SK-N-SH (cell line): ENCODE measurements around the gene ZBTB7A. TPM values are rescaled to one million over a fixed set of nuclear protein-coding genes. Genes with fewer than 3 reads are reported as not detected.

ENCODE experiments used
- CTCF ChIA-PET: fragments of 300-600, 350-600 bp; formaldehyde crosslinking; extraction: SDS; loops from one replicate; lab custom pipeline; 2021; lab: Yijun Ruan, JAX
- POLR2A ChIA-PET: fragments of 350-600 bp; sonication (Branson Sonifier 250); formaldehyde crosslinking; extraction: SDS; loops from one replicate; lab custom pipeline; 2020; ENCODE audit warnings: antibody characterized with exemption, inconsistent platforms; lab: Yijun Ruan, JAX
- DNase-seq: peaks from one replicate; pipeline ENCODE4 v3.0.0; 2012
- H2AFZ ChIP-seq: fragments of 200-600 bp; sonication (generic); 2 replicates; pipeline ENCODE4 v1.8.1; 2016; ENCODE audit warnings: antibody characterized with exemption, mild to moderate bottlenecking, low read depth
- H3F3A ChIP-seq: fragments of 200-600 bp; sonication (generic); replicated peaks from 2 replicates; pipeline ENCODE3; 2016; ENCODE audit warnings: antibody characterized with exemption, mild to moderate bottlenecking; ENCODE audit not compliant: insufficient read depth
- H3K27ac ChIP-seq, 2 experiments: fragments of 200-500 bp in 1 of 2; fragments of 200-600 bp in 1 of 2; sonication (Bioruptor generic) in 1 of 2; sonication (generic), shearing (Covaris generic) in 1 of 2; 2 replicates each; pipeline versions ENCODE4 v1.5.1 to v1.6.1; 2014 to 2016; ENCODE audit warnings: low read depth in 2 of 2, inconsistent platforms in 1 of 2, low read length in 1 of 2, mild to moderate bottlenecking in 1 of 2, mixed read lengths in 1 of 2
- H3K27me3 ChIP-seq: fragments of 200-600 bp; sonication (generic), shearing (Covaris generic); 2 replicates; pipeline ENCODE4 v1.6.1; 2016; ENCODE audit warnings: mixed run types; ENCODE audit not compliant: insufficient read depth
- H3K36me3 ChIP-seq, 2 experiments: fragments of 200-500 bp in 1 of 2; fragments of 200-600 bp in 1 of 2; sonication (Bioruptor generic) in 1 of 2; sonication (generic) in 1 of 2; replicated peaks in 1 of 2; 2 replicates each; pipeline versions ENCODE3 to v1.5.1; 2014 to 2016; ENCODE audit warnings: low read length in 1 of 2, mild to moderate bottlenecking in 1 of 2; ENCODE audit not compliant: insufficient read depth in 2 of 2, control insufficient read depth in 1 of 2
- H3K4me1 ChIP-seq, 2 experiments: fragments of 200-500 bp in 1 of 2; fragments of 200-600 bp in 1 of 2; sonication (Bioruptor generic) in 1 of 2; sonication (generic), shearing (Covaris generic) in 1 of 2; 2 replicates each; pipeline versions ENCODE4 v1.5.1 to v1.6.1; 2014 to 2016; ENCODE audit warnings: low read depth in 1 of 2, low read length in 1 of 2, mixed run types in 1 of 2; ENCODE audit not compliant: insufficient read depth in 2 of 2, control insufficient read depth in 1 of 2
- H3K4me2 ChIP-seq: fragments of 200-600 bp; sonication (generic), shearing (Covaris generic); 2 replicates; pipeline ENCODE4 v1.6.1; 2017; ENCODE audit warnings: mixed run types
- H3K4me3 ChIP-seq, 2 experiments: fragments of 200-500 bp in 1 of 2; fragments of 200-600 bp in 1 of 2; sonication (Bioruptor generic) in 1 of 2; sonication (generic), shearing (Covaris generic) in 1 of 2; 2 replicates each; pipeline versions ENCODE4 v1.5.1 to v1.8.1; 2014 to 2016; ENCODE audit warnings: low read depth in 2 of 2, inconsistent platforms in 1 of 2, low read length in 1 of 2, mild to moderate bottlenecking in 1 of 2, mixed read lengths in 1 of 2, moderate library complexity in 1 of 2
- H3K79me2 ChIP-seq: fragments of 200-600 bp; sonication (generic); 2 replicates; pipeline ENCODE4 v1.8.1; 2017; ENCODE audit warnings: mild to moderate bottlenecking; ENCODE audit not compliant: insufficient read depth
- H3K9ac ChIP-seq: fragments of 200-600 bp; sonication (generic); 2 replicates; pipeline ENCODE4 v1.6.1; 2017; ENCODE audit warnings: mixed run types
- H3K9me2 ChIP-seq: fragments of 200-600 bp; sonication (generic); 2 replicates; pipeline ENCODE4 v1.6.1; 2017; ENCODE audit warnings: mixed run types
- H3K9me3 ChIP-seq: fragments of 200-600 bp; sonication (generic); 2 replicates; pipeline ENCODE4 v1.6.1; 2017; ENCODE audit warnings: mixed run types, mild to moderate bottlenecking, moderate library complexity
- H4K20me1 ChIP-seq: fragments of 200-600 bp; sonication (generic); 2 replicates; pipeline ENCODE4 v1.6.1; 2017; ENCODE audit warnings: mild to moderate bottlenecking, mixed run types; ENCODE audit not compliant: insufficient read depth
- EP300 ChIP-seq, 2 experiments: IDR thresholded peaks; 2 replicates each; pipeline versions ENCODE4 v1.4.0 to v1.6.1; 2012; ENCODE audit warnings: borderline replicate concordance in 1 of 2, low read depth in 1 of 2, low read length in 1 of 2
- EZH2phosphoT487 ChIP-seq: fragments of 200-600 bp; sonication (generic); IDR thresholded peaks from 2 replicates; pipeline ENCODE4 v1.6.1; 2017; ENCODE audit warnings: low read depth, mixed run types, mild to moderate bottlenecking, antibody characterized with exemption, moderate library complexity, borderline replicate concordance
- FOSL2 ChIP-seq: IDR thresholded peaks from 2 replicates; pipeline ENCODE4 v1.4.0; 2012; ENCODE audit warnings: low read depth, mild to moderate bottlenecking, moderate library complexity, borderline replicate concordance
- REST ChIP-seq: IDR thresholded peaks from 2 replicates; pipeline ENCODE4 v1.6.1; 2012; ENCODE audit warnings: mild to moderate bottlenecking, low read depth, low read length, moderate library complexity
- SIN3A ChIP-seq: IDR thresholded peaks from 2 replicates; pipeline ENCODE4 v1.6.1; 2012; ENCODE audit warnings: low read depth, mild to moderate bottlenecking, low read length, moderate library complexity, borderline replicate concordance
- SMC3 ChIP-seq: IDR thresholded peaks from 2 replicates; pipeline ENCODE4 v1.6.1; 2012; ENCODE audit warnings: low read depth, low read length, improper control_type of control experiment
- TCF12 ChIP-seq: IDR thresholded peaks from 2 replicates; pipeline ENCODE4 v1.4.0; 2012
- USF1 ChIP-seq: IDR thresholded peaks from 2 replicates; pipeline ENCODE4 v1.4.0; 2012; ENCODE audit warnings: low read depth, borderline replicate concordance
- ZBTB33 ChIP-seq: IDR thresholded peaks from 2 replicates; pipeline ENCODE4 v1.4.0; 2012; ENCODE audit warnings: low read depth, borderline replicate concordance
- WGBS: methylation state at CpG from one replicate; pipeline ENCODE4 v1.1.6; 2017; ENCODE audit warnings: low lambda C conversion rate; 5-methylcytosine and 5-hydroxymethylcytosine counted together
- polyA plus RNA-seq, 3 experiments: library from polyadenylated mRNA; depleted of rRNA; stranded (reverse); fragments of >200 nt; gene quantifications; 2 replicates each; pipeline ENCODE4 v1.2.3, GENCODE V29; 2012
- TF ChIP-seq, protein P1 (sequence below): IDR thresholded peaks from 2 replicates; pipeline ENCODE4; 2012

ZBTB7A gene
- polyA plus RNA-seq, 1 of the 3 experiments (the other 2 are of a cell fraction): 7.4 TPM

GRCh38 chr19:4066682-4067395, at the start of gene ZBTB7A (continued):
- TF ChIP-seq REST (no peak), TCF12 (no peak; the same call in 1 of the 2 replicates), SIN3A (0 out of 2 replicates have a peak, but pooled peaks have one; percentile 33), EP300 (IDR thresholded peaks at IDR 0.05; ENCODE audit: borderline replicate concordance in 1 of 2, low read depth in 1 of 2, low read length in 1 of 2) (no peak), FOSL2 (no peak), EZH2phosphoT487 (no peak), USF1 (no peak), SMC3 (no peak)
- TF ChIP-seq, protein P1, sequence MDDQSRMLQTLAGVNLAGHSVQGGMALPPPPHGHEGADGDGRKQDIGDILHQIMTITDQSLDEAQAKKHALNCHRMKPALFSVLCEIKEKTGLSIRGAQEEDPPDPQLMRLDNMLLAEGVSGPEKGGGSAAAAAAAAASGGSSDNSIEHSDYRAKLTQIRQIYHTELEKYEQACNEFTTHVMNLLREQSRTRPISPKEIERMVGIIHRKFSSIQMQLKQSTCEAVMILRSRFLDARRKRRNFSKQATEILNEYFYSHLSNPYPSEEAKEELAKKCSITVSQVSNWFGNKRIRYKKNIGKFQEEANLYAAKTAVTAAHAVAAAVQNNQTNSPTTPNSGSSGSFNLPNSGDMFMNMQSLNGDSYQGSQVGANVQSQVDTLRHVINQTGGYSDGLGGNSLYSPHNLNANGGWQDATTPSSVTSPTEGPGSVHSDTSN: no peak

GRCh38 chr19:4115818-4116385, 49.2 kb upstream of the ZBTB7A start:
- peak; percentile 11 for DNase-seq
- H3K4me3 ChIP-seq: no peak overlapping the region
- H3K36me3 ChIP-seq: peaks cover 22 to 40% of the 10 kb centered on the region in 2 experiments
- no peak overlapping the region for H3K4me2 ChIP-seq
- H3K9me2 ChIP-seq: no peaks in the 10 kb centered on the region
- no peaks in the 10 kb centered on the region for H3F3A ChIP-seq
- no peak overlapping the region for H3K27ac ChIP-seq
- WGBS: 90% methylated on average over 10 of the region's 13 CpGs
- peaks cover 53% of the 10 kb centered on the region for H3K79me2 ChIP-seq
- H2AFZ ChIP-seq: no peak overlapping the region
- no peaks in the 10 kb centered on the region for H3K9me3 ChIP-seq
- H3K27me3 ChIP-seq: no peaks in the 10 kb centered on the region
- no peak for TF ChIP-seq ZBTB33
- TF ChIP-seq SMC3: no peak
- TF ChIP-seq, protein P1: no peak
- TF ChIP-seq, all 33 proteins: peak for 0
- ChIA-PET CTCF (interaction anchor here (1.1 to 5.8 kb wide), 2 partner anchors 17 to 24 kb away, joined by 3 to 26 read pairs; no protein-coding TSS in a partner anchor), POLR2A (no interaction called here)
- Histone ChIP-seq H4K20me1 (peaks cover 26% of the 10 kb centered on the region), H3K9ac (no peak overlapping the region), H3K4me1 (no peaks in the 10 kb centered on the region)
